Breast epithelium (tissue), 4 donors: ENCODE results near the gene CFAP90. TPM values are rescaled to one million over a fixed set of nuclear protein-coding genes. Genes with fewer than 3 reads are reported as not detected.

Experiments
- DNase-seq, 2 donors: peaks; one replicate each; pipeline ENCODE4 v3.0.0-alpha.2; 2019; ENCODE audit warnings: low spot score in 2 of 2
- H3K27ac ChIP-seq, 2 donors: fragments of 200-600 bp; sonication (generic) in 1 of 2; one replicate each; pipeline ENCODE4 v1.5.1; 2016 to 2019; ENCODE audit warnings: mild to moderate bottlenecking in 1 of 2
- H3K27me3 ChIP-seq, 2 donors: fragments of 200-600 bp; sonication (generic) in 1 of 2; one replicate each; pipeline versions ENCODE4 v1.5.1 to v1.6.0; 2017 to 2019; ENCODE audit warnings: control low read depth in 1 of 2, mild to moderate bottlenecking in 1 of 2
- H3K36me3 ChIP-seq: fragments of 200-600 bp; one replicate; pipeline ENCODE4 v1.5.1; 2019
- H3K4me1 ChIP-seq, 2 donors: fragments of 200-600 bp; sonication (generic); one replicate each; pipeline ENCODE4 v1.5.1; 2016 to 2019; ENCODE audit warnings: control low read depth in 1 of 2
- H3K4me3 ChIP-seq, 3 donors: fragments of 200-600 bp; sonication (generic); 1 replicate in 2 of 3; 2 replicates in 1 of 3; pipeline ENCODE4 v1.5.1; 2016 to 2019; ENCODE audit warnings: mild to moderate bottlenecking in 3 of 3, moderate library complexity in 2 of 3
- H3K9me3 ChIP-seq, 2 donors: fragments of 200-600 bp; sonication (generic) in 1 of 2; one replicate each; pipeline ENCODE4 v1.5.1; 2016 to 2019; ENCODE audit warnings: control low read depth in 1 of 2
- POLR2A ChIP-seq: fragments of 450-650 bp; IDR thresholded peaks from one replicate; pipeline ENCODE4 v1.6.1; 2016; ENCODE audit warnings: antibody characterized with exemption, mild to moderate bottlenecking, moderate library complexity
- POLR2AphosphoS5 ChIP-seq, 3 donors: sonication (generic); formaldehyde crosslinking; IDR thresholded peaks; one replicate each; pipeline ENCODE4 v1.6.1; 2017; ENCODE audit warnings: antibody characterized with exemption in 3 of 3
- intact Hi-C: fragments of 100-400 bp; cut with DNase I; formaldehyde crosslinking; loops from one replicate; pipeline ENCODE4 v1.15.1; 2023; ENCODE audit warnings: low total_unique reads
- total RNA-seq, 3 donors: library from RNA; depleted of rRNA; stranded (reverse); fragments of >200 nt; gene quantifications; one replicate each; pipeline ENCODE4 v1.1.0, GENCODE V29; 2016
- TF ChIP-seq, protein P1 (sequence below), 3 donors: fragments of 450-650 bp; IDR thresholded peaks; one replicate each; pipeline ENCODE4 v1.5.1; 2016 to 2017; ENCODE audit warnings: antibody characterized with exemption in 3 of 3, mild to moderate bottlenecking in 3 of 3, moderate library complexity in 3 of 3

CFAP90 gene
- total RNA-seq, 3 donors from 2014 or later, result 0.48 to 0.98 (median 0.59) TPM

DNA sequence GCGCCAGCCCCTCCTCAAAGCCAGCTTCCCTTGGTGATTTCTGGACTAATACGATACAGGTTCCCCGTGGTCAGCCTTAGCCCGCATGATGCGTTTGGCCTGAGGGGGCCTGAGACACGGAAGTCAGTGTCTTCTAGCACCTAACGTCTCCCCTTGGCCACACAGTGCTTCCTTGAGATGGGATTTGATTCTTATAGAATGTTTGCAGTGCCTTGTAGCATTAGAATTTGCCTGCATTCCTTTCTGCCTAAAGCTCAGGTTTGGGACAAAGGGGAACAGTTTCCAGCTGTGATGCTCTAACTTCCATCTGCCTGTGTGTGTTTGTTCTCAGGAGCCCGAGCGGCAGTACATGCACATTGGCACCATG, 34.4 kb downstream of the CFAP90 start:
- DNase-seq, result no peak
- intact Hi-C loops, result loop anchor here (1.0 kb wide), 1 partner anchor 9 kb away; no protein-coding TSS in a partner anchor
- H3K4me3 ChIP-seq, result no peak overlapping the region

DNA sequence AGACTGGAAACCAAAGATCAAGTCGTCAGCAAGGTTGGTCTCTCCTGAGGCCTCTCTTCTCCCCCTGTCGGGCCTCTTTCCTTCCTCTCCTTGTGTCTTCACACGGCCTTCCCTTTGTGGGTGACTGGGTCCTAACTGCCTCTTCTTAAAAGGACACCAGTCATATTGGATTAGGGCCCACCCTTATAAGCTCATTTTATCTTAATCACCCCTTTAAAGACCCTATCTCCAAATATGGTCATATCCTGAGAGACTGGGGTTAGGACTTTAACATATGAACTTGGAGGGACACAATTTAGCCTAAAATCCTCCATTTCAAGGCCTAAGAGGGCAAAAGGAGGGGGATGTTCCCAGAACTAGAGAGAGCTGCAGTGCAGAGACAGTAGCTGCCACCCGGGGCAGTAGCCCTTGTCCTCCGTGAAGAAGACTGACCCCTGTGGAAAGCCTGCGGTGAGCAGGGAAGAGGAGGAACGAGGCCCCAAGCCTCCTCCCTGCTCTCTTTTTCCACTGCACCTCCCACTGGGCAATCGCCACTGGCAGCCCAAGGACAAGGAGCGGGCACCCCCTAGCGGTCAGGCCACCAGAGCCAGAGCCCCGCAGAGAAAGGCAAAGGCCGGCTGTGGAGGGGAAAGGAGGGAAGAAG, 34.9 kb downstream of the CFAP90 start:
- H3K27me3 ChIP-seq, result no peaks in the 10 kb centered on the region
- intact Hi-C loops, result loop anchor here (1.0 kb wide), 1 partner anchor 9 kb away; no protein-coding TSS in a partner anchor
- H3K9me3 ChIP-seq, result no peaks in the 10 kb centered on the region
- H3K27ac ChIP-seq, result no peak overlapping the region
- no peak overlapping the region for H3K4me3 ChIP-seq
- no peaks in the 10 kb centered on the region for H3K36me3 ChIP-seq
- H3K4me1 ChIP-seq, result no peaks in the 10 kb centered on the region
- TF ChIP-seq POLR2AphosphoS5 (IDR thresholded peaks at IDR 0.05), result no peak
- TF ChIP-seq, protein P1, sequence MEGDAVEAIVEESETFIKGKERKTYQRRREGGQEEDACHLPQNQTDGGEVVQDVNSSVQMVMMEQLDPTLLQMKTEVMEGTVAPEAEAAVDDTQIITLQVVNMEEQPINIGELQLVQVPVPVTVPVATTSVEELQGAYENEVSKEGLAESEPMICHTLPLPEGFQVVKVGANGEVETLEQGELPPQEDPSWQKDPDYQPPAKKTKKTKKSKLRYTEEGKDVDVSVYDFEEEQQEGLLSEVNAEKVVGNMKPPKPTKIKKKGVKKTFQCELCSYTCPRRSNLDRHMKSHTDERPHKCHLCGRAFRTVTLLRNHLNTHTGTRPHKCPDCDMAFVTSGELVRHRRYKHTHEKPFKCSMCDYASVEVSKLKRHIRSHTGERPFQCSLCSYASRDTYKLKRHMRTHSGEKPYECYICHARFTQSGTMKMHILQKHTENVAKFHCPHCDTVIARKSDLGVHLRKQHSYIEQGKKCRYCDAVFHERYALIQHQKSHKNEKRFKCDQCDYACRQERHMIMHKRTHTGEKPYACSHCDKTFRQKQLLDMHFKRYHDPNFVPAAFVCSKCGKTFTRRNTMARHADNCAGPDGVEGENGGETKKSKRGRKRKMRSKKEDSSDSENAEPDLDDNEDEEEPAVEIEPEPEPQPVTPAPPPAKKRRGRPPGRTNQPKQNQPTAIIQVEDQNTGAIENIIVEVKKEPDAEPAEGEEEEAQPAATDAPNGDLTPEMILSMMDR (IDR thresholded peaks at IDR 0.05), result peak in 2 of 3 donors; percentile 65 to 69
- no peak for TF ChIP-seq POLR2A
- DNase-seq, result peak; percentile 34 to 78

More for the DNA sequence above, 34.4 kb downstream of the CFAP90 start:
- no peaks in the 10 kb centered on the region for H3K9me3 ChIP-seq
- H3K27ac ChIP-seq, result no peak overlapping the region
- H3K27me3 ChIP-seq, result no peaks in the 10 kb centered on the region
- TF ChIP-seq, protein P1 (IDR thresholded peaks at IDR 0.05), result no peak
- TF ChIP-seq POLR2AphosphoS5 (IDR thresholded peaks at IDR 0.05) (no peak), POLR2A (no peak)
- no peaks in the 10 kb centered on the region for H3K4me1 ChIP-seq
- H3K36me3 ChIP-seq, result no peaks in the 10 kb centered on the region

DNA sequence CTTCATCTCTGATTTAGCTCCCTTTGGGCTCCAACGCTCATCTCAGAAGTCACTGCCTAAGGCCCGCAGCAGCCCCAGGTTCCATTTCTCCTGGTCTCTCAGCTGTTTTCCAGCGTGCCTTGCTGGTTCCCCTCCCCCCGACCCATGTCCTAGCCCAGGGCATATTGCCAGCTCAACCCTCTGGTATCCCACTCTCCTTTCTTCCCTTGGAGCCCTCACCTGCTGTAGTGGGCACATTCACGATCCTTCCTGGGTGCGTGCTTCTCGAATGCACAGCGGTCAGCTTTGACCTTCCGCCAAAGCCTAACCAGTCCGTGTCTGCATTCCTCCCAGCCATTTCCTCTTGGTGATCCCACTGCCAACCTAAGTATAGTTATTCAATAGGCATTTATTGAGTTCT, 36.1 kb downstream of the CFAP90 start:
- H3K9me3 ChIP-seq, result no peaks in the 10 kb centered on the region
- H3K36me3 ChIP-seq, result no peaks in the 10 kb centered on the region
- H3K4me3 ChIP-seq, result no peak overlapping the region
- intact Hi-C loops, result no loop called here
- no peak for DNase-seq
- no peaks in the 10 kb centered on the region for H3K27me3 ChIP-seq
- H3K4me1 ChIP-seq, result no peaks in the 10 kb centered on the region
- H3K27ac ChIP-seq, result no peak overlapping the region
- no peak for TF ChIP-seq POLR2A
- TF ChIP-seq, protein P1 (IDR thresholded peaks at IDR 0.05), result no peak
- TF ChIP-seq POLR2AphosphoS5 (IDR thresholded peaks at IDR 0.05), result no peak

DNA sequence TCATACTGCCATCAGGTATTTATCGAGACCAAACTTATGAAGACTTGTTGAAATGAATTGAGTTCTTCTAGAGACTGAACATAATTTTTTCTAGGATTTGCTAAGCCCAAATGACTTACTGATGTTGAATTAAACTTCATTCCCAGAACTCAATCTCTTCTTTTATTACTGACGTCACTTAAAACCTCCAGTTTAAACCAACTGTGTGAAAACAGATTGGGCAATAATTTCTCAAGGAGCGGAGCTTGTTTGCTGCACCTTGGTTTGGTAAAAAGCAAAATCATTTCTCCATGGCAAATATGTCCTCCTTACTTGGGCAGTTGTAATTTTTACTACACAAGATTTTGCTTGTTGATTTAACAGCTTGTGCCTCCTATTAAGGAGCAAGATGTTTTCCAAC, 37.4 kb downstream of the CFAP90 start:
- H3K27ac ChIP-seq, result peak overlapping the region in 1 of 2 donors; percentile 8
- no peak for DNase-seq
- no peaks in the 10 kb centered on the region for H3K4me1 ChIP-seq
- H3K4me3 ChIP-seq, result no peak overlapping the region
- no peak for TF ChIP-seq POLR2A
- intact Hi-C loops, result no loop called here
- no peaks in the 10 kb centered on the region for H3K9me3 ChIP-seq
- no peaks in the 10 kb centered on the region for H3K27me3 ChIP-seq
- H3K36me3 ChIP-seq, result no peaks in the 10 kb centered on the region

DNA sequence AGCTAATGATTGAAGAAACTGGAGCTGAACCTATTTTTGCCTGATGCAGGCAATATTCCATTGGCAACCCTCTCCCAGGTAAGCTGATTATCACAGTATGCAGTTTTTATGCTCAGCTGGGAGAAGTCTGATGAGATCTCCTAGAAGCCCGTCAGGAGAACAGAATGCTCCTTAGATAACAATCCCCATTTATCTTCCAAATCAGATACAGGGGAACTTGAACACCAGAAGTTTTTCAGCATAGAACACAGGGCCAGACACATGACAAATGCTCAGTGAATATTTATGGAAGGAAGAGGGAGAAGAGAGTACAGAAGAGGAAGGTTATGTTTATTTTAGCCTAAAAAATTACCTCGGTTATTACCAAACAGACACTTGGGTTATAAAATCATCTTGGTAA, 37.9 kb downstream of the CFAP90 start:
- Histone ChIP-seq H3K27me3 (no peaks in the 10 kb centered on the region), H3K36me3 (no peaks in the 10 kb centered on the region), H3K4me3 (no peak overlapping the region), H3K9me3 (no peaks in the 10 kb centered on the region), H3K4me1 (no peaks in the 10 kb centered on the region), H3K27ac (peak overlapping the region in 1 of 2 donors; percentile 40)
- DNase-seq, result no peak
- intact Hi-C loops, result no loop called here
- TF ChIP-seq POLR2A (no peak), POLR2AphosphoS5 (IDR thresholded peaks at IDR 0.05) (no peak)
- TF ChIP-seq, protein P1 (IDR thresholded peaks at IDR 0.05), result no peak
